Measurements from ENCODE around the gene ZFYVE1.
A peak's percentile ranks its signal among the peaks of the same experiment; 100 is the strongest.
"Not testable (repeated sequence)": the region's sequence is repeated elsewhere in the genome, so short reads cannot be mapped to it uniquely, and the experiment has no call there.

Gene ZFYVE1

DNA sequence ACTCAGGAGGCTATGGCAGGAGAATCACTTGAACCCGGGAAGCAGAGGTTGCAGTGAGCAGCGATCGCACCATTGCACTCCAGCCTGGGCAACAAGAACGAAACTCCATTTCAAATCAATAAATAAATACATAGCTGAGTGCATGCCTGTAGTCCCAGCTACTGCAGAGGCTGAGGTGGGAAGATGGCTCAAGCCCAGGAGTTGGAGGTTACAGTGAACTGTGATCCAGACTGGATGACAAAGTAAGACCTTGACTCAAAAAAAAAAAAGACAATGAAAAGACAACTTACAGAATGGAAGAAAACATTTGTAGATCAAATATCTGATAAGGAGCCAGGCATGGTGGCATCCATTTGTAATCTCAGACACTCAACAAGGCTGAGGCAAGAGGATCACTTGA is 27.6 kb downstream of the ZFYVE1 start:
- no peak for DNase-seq

DNA sequence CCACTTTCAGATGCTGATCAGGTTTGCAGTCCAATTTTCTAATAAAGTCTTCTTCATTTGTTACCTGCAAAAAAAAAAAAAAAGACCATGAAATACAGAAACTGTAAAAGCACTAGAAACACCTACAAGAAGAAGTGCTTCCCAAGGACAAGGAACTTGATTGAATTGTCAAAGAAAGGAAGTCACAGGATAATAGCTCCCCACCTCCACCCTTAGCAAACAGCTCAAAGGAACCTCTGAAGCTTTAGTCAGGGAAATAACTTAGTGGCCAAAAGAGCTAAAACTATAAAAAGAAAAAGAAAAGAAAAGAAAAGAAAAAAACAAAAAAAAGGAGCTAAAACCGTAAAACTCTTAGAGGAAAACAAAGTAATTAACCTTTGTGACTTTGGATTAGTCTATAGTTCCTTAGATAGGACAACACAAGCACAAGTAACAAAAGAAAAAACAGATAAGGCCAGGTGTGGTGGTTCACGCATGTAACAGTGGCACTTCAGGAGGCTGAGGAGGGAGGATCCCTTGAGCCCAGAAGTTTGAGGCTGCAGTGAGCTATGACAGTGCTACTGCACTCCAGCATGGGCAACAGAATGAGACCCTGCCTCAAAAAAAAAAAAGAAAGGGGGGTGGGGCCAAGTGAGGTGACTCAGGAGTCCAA is 28.5 kb downstream of the ZFYVE1 start:
- DNase-seq, result no peak

DNA sequence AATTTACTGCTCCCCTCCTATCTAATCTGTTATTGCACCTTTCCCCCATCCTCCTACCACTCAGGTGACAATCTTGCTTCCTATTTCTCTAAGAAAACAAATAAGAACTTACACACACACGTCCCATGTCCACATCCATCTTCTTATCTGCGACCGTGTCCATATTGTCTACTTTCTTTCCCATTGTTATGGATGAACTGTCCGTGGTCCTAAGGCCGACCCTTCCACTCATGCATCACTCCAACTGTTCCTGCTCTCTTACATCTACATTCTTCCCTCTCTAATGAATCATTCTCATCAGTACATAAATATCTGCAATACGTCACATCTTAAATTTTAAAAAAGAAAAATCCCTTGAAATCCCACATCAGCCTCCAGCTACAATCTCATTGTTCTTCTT is 30.0 kb downstream of the ZFYVE1 start:
- no peak for DNase-seq

DNA sequence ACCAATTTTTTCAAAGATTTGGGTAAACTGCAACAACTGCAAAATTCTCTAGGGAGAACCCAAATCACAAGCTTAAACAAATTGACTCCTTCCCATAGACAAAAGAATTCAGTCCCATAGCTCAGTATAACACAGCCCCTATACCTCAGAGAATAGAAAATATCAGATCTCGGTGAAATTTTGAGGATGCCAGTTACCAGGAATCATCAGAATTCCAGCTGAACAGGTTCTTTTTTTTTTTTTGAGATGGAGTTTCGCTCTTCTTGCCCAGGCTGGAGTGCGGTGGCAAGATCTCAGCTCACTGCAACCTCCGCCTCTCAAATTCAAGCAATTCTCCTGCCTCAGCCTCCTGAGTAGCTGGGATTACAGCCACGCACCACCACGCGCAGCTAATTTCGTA is 36.7 kb downstream of the ZFYVE1 start:
- no peak for DNase-seq

DNA sequence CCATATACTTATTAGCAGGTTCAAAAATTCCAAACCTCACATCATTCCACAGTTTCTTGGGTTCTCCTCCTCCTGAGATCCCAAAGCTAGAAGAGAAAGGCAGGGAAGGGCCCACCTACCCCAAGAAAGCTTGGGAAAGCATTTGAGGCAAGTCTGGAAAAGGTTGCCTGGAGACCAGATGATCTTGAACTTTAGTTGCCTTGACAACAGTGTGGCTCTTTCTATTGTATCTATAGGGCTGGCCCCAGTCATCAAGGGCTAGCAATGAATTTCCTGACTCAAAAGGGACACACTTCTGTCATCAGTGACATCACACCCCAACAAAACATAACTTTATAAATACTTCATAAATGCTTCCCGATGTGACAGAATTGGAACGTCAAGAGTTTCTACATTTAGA is 40.0 kb downstream of the ZFYVE1 start:
- no peak for DNase-seq

DNA sequence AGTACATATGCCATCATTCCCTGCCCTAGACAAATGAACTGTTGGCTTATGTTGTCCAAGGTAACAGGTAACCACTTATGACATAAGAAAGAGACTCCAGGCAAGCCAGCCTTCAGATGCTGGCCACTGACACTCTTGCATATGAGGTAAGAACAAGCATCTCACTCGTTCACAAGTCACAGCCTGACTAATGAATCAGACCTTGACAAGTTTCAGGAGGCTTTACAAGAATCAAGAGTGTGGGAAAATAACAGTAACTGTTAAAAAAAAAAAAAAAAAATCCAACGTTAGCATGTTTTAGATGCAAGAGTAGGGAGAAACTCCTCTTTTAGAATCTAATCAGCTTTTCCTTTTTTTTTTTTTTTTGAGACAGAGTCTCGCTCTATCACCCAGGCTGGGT is 40.7 kb downstream of the ZFYVE1 start:
- no peak for DNase-seq

DNA sequence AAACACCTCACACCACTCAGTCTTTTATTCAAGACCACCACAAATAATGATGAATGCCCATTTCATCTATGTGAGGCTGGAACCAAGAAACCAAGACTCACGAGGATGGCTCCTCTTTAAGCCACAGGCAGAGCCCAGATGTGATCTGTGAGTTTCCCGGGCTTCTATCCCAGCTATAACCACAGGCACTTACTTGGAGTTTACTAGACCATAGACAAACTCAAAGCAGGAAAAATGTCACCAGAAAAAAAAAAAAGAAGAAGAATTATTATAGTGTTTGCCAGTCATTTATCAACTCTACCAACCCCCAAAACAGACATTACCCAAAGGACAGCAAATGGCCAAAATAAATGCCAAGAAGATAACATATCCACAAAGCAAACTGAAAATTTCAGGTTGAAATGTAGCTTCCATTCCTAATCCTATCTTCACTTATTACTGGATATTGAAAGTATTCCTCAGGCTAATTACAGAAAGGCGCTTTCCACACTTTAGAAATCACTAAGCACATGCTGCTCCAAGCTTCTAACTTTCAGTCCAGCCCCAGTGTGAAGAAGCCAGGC is 44.7 kb downstream of the ZFYVE1 start:
- no peak for DNase-seq

DNA sequence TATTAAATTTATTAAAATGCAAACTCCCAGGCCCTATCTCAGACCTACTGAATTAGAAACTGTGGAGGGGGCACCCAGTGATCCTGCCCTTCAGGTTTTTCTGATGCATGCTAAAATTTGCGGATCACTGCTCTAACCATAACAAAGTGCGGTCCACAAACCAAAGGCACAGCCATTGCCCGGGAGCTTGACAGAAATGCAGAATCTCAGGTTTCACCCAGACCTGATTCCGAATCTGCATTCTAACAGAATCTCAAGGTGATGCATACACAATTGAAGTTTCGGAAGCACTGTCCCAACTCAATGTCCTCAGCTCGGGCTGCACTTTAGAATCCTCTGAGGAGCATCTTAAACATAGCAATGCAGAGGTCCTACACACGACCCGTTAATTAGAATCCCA is 46.0 kb downstream of the ZFYVE1 start:
- no peak for DNase-seq

DNA sequence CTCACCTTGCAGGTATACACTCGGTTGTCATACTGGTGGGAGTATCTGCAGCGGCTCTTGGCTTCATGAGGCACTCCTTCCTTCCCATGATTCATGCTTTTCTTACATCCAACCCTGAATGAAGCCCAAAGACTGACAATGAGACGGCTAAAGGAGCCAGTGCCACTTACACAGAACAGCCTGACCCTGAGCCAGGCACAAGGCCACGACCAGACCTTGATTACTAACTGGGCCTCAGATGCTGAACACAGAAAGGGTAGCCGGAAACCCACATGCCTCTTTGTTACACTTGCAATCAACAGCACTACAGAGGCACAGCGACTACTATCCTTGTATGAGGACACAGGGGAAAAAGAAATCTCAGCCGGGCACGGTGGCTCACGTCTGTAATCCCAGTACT is 48.0 kb downstream of the ZFYVE1 start:
- no peak for DNase-seq

DNA sequence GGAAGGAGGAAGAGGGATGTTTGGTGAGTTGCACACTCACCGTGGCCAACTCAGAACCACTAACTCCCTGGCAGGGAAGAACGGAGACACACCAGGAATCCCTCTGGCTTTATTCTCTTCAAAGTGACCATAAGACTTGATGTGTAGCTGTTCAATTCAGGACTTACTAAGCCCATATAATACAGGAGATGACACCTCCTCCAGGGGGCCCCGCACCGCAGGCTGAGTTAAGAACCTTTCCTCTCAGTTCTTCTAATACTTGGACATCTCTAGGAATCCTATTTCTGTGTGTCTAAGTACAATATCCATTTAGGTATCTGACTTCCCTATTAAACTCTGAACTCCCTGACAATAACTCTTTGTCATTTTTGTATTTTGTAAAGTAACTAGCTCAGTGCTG is 51.1 kb downstream of the ZFYVE1 start:
- no peak for DNase-seq

DNA sequence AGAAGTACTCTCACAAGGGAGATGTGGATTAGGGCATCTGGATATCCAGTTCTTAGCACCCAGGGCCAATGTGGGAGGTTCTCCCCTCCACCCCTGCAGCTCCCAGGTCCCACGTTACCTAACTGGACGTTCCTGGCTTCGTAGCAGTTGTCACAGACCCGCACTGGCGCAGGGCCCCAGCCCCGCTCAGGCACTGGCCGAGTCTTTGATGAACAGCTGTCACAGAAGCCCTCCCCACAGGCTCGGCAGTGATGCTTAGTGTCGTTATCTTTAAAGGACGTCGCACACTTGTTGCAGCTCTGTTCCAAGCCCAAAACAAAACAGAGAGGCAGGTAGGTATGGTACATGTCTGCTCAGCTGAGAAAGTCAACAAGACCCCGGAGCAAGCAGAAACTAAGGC is 52.2 kb downstream of the ZFYVE1 start:
- DNase-seq, result no peak

DNA sequence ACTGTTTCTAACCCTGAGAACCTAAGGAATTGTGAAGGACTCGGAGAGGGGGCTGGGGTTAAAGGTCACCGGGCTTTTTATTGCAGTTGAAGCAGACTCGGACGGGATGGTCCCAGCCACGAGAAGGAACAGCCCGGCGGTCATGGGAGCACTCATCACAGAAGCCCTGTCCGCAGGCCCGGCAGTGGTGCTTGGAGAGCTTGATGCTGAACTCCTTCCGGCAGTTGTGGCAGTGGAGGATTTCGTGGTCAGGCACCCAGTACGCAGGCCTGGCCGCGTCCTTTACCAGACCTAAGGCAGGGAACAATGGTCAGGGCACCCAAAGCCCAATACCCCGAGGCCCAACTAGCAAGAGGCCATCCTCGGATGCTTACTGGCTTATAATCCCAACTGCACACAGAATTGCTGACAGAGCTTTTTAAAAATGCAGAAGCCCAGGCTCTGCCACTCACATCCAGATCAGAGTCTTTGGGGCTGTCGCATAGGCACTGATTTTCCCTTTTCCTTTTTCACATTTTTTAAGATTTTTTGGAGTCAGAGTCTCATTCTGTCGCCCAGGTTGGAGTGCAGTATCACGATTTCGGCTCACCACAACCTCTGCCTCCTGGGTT is 56.0 kb downstream of the ZFYVE1 start:
- no peak for DNase-seq

DNA sequence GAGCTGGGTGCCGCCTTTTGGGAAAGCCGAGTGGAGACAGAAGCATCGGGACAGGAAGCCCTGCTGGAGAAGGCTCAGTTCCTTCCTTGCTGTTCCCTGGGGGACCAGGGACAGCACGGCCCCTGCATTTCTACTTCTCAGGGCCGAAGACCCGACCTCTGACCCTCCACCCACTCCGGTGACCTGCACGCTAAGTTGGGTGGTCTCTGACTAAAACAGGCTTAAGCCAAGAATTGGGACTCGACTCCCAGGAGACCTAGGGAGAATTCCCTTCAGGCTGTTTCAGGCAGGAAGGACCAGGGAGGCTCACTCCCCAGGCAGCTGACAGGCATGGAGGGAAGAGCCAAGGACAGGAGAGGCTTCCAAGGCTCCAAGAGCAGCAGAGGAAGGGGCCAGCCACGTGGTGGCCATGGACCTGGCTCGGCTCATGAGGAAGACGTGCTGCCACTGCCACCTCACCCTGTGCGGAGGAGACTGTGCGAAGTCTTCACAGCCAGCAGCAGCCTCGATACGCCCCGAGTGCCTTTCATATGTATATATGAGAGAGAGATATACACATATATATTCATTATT is 56.8 kb downstream of the ZFYVE1 start:
- no peak for DNase-seq

DNA sequence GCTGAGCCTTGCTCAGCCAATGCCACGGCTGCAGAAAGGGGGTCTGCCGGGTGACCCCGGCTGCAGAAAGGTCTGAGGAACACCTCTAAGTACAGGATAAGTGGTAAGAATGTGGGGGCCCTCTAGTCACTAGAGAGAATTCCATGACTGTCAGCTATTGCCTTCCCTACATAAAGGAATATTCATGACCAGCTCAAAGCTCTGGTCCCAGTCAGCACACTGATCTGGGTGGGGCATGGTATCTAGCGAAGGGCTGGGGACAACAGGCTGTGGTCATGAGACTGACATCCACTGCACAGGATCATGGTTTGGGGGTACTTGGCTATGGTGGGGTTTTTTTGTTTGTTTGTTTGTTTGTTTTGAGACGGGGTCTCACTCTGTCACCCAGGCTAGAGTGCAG is 58.6 kb downstream of the ZFYVE1 start:
- DNase-seq, result no peak

DNA sequence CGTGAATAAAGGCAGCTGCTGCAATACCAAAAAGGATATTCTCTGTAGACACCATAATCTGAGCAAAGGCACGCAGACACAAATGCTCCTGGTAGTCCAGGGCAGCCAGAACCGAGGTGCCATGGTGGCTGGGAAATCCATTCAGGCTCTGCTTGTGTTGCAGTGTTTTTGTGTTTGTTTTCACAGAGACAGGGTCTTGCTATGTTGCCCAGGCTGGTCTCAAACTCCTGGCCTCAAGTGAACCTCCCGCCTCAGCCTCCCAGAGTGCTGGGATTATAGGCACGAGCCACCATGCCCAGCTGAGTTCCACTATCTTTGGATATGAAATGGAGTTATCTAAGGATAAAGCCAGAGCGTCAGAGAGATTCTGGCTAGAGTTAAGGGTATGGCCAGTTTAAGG is 60.9 kb downstream of the ZFYVE1 start:
- DNase-seq, result no peak

DNA sequence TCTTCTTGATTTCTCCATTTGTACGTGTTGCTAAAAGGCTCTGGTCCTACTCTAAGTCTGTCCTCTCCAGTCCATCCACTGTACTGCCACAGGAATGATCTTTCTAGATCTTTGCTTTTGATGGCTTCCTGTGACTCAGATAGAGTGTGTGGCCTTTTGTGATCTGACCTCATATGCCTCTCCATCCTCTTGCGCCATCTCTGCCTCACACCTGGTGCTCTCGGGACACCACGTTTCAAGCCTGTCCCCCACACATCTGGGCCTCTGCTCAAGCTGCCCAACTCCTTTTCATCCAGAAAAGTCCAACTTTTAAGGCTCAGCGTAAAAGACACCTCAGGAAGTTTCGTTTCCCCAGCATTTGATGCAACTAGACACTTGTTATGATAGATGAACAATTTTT is 61.7 kb downstream of the ZFYVE1 start:
- DNase-seq, result no peak

DNA sequence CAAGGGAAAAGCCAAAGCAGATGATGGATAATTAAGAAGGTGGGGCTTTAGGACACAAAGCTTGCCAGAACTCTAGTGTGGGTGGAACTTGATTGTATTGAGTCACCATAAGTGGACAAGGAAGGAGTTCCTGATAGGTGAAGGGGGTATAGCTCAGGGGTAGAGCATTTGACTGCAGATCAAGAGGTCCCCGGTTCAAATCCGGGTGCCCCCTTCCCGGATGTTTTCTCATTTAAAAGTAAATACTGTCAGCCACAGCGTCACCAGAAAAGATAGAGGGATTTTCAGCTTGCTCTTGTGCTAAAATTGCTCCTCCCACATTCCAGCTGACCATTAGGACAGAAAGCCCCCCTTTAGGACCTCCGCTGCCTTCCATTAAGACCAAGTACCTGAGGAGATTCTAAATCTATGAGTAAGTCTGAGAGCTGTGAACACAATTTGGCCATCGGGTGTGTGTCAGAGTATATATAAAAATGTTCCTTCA is 64.0 kb downstream of the ZFYVE1 start:
- DNase-seq, result peak; percentile 10

DNA sequence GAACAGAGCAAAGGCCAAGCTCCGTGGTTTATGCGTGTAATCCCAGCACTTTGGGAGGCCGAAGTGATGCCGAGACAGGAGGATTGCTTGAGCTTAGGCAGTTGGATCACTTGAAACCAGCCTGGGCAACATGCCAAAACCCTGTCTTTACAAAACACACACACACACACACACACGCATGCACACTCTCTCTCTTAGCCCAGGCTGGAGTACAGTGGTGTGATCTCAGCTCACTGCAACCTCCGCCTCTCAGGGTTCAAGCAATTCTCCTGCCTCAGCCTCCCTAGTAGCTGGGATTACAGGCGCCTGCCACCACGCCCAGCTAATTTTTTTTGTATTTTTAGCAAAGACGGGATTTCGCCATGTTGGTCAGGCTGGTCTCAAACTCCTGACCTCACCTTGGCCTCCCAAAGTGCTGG is 64.6 kb downstream of the ZFYVE1 start:
- not testable (repeated sequence) for DNase-seq

DNA sequence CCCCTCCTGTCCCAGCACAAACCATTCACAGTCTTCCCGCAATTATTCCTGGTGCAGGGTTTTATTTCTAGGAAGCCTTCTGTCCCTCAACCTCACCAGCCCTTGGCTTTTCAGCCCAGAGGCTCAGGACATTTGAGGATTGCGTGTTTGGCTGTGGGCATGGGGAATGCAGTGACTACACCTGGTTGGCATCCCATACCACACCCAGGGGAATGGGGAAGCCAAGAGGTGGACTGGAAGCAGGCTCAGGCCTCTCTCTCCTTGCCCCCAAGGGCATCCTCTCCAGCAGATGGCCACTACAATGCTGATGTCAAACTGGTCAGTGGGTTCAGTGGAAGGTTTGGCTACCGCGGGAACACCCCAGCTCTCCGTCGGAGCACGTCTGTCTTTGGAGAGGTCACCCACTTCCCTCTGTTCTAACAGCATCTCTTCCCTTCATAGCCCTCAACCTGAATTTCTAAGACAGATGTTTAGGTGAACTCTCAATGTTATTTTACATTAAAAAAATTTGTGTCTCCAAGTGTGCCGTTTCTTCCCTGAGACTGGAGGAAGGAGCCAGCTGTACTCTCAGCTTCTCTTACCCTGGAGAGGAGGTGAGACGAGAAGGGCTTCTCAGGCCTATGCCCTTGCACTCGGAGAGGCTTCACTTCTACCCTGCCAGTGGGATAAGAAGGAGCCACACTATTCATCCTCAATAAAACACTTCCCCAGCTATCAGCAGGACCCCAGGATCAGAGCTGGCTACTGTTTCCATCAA is 65.1 kb downstream of the ZFYVE1 start:
- no peak for DNase-seq

DNA sequence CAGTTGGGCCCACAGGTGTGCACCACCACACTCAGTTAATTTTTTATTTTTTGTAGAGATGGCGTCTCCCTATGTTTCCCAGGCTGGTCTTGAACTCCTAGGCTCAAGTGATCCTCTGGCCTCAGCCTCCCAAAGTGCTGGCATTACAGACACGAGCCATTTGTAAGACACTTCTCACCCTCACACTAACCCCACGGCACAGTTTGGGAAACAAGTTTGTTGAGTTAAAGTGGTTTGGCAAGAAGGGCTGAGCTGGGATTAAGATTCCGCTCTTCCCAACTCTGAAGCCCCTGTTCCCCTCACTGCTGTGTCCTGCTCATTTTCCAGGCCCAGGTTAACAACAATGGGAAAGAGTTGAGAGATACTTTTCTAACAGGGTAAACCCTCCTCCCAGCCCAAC is 65.9 kb downstream of the ZFYVE1 start:
- not testable (repeated sequence) for DNase-seq

DNA sequence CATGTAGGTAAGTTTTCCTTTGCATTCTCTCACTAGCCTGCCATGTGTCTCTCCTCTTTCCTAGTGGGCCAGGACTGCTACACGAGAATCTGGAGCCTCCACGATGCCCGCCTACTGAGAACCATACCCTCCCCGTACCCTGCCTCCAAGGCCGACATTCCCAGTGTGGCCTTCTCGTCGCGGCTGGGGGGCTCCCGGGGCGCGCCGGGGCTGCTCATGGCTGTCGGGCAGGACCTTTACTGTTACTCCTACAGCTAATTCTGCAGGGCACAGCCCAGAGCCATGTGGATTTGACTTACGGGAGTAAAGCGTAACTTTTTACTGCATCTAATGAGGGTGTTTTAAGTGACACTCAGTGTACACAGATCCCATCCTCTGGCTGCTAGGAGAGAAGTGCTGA is 68.4 kb downstream of the ZFYVE1 start:
- no peak for DNase-seq

DNA sequence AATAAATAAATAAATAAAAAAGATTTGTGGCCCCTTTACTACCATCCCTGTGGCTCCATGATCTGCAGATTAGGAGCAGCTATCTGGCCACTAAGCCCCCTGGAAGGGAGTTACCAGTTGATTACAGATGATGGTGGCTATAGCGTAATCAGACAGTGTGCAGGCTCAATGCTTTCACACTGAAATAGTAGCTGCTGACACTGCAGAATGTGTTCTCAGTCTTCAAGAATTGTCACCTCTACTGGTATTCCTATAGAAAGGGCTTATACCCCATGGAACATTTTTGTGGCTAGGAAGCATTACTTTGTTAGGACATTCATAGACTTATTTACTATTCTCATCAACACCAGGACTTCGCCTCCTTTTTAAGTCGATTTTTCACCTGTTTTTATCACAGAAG is 69.7 kb downstream of the ZFYVE1 start:
- DNase-seq, result no peak

DNA sequence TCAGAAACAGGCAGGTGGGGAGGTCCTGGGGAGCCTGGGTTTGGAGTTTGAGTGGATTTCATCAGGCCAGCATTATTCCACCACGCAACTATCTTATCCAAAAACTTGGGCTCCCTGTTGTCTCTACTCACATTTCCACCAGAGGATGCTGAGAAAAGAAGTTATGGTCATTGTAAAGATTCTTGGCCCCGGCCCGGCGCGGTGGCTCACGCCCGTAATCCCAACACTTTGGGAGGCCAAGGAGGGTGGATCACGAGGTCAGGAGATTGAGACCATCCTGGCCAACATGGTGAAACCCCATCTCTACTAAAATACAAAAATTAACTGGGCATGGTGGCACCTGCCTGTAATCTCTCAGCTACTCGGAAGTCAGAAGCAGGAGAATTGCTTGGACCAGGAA is 70.2 kb downstream of the ZFYVE1 start:
- not testable (repeated sequence) for DNase-seq

DNA sequence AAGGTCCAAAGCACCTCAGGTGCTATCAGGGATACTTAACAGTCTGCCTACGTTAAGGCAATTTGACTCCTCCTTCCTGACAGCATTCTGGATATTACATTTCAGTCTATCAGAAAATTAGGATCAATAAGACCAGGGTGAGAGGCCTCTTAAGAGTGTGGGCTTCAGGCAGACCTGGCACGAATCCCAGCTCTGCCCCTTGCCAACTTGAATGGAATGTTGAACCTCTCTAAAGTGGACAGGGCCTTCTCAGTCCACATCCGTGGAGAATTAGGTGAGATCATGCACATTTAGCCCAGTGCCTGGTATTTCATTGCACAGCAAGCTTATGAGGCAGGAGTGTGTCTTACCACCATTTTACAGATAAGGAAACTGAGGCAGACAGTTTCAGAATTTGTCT is 74.7 kb downstream of the ZFYVE1 start:
- DNase-seq, result no peak
